ENCODE measurements around the gene DDN.

Gene DDN

GRCh38 chr12:48981757-48982157 is 17.4 kb downstream of the DDN start:
- DNase-seq (ENCODE audit: low read depth): no peak

DNA sequence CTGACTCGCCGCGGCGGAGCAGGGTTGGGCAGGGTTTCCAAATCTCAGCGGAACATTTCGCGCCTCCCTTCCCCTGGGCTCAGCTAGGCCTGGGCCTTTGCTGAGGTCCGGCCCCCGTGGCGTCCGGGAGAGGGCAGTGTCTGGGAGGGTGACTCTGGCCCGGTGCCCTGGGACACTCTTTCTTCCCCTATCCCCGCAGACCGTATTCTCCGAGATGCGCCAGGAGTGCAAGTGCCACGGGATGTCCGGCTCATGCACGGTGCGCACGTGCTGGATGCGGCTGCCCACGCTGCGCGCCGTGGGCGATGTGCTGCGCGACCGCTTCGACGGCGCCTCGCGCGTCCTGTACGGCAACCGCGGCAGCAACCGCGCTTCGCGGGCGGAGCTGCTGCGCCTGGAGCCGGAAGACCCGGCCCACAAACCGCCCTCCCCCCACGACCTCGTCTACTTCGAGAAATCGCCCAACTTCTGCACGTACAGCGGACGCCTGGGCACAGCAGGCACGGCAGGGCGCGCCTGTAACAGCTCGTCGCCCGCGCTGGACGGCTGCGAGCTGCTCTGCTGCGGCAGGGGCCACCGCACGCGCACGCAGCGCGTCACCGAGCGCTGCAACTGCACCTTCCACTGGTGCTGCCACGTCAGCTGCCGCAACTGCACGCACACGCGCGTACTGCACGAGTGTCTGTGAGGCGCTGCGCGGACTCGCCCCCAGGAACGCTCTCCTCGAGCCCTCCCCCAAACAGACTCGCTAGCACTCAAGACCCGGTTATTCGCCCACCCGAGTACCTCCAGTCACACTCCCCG is 18.0 kb downstream of the DDN start:
- DNase-seq (ENCODE audit: low read depth): no peak

DNA sequence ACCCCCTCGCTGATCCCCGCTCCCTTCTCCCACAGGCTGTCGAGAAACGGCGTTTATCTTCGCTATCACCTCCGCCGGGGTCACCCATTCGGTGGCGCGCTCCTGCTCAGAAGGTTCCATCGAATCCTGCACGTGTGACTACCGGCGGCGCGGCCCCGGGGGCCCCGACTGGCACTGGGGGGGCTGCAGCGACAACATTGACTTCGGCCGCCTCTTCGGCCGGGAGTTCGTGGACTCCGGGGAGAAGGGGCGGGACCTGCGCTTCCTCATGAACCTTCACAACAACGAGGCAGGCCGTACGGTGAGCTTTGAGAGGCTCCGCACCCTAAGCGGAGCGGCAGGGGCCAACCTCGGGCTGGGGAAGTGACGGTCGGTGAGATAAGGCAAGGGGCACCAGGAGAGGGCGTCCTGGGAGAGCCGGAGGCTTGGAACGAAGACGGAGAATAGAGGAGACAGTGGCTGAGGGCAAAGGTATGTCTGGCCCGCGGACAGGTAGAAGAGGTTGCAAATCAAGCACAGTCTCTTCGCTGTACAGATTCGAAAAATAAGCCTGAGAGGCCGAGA is 18.7 kb downstream of the DDN start:
- DNase-seq (ENCODE audit: low read depth): no peak

GRCh38 chr12:48979602-48980388 is 19.4 kb downstream of the DDN start:
- DNase-seq (ENCODE audit: low read depth): no peak

DNA sequence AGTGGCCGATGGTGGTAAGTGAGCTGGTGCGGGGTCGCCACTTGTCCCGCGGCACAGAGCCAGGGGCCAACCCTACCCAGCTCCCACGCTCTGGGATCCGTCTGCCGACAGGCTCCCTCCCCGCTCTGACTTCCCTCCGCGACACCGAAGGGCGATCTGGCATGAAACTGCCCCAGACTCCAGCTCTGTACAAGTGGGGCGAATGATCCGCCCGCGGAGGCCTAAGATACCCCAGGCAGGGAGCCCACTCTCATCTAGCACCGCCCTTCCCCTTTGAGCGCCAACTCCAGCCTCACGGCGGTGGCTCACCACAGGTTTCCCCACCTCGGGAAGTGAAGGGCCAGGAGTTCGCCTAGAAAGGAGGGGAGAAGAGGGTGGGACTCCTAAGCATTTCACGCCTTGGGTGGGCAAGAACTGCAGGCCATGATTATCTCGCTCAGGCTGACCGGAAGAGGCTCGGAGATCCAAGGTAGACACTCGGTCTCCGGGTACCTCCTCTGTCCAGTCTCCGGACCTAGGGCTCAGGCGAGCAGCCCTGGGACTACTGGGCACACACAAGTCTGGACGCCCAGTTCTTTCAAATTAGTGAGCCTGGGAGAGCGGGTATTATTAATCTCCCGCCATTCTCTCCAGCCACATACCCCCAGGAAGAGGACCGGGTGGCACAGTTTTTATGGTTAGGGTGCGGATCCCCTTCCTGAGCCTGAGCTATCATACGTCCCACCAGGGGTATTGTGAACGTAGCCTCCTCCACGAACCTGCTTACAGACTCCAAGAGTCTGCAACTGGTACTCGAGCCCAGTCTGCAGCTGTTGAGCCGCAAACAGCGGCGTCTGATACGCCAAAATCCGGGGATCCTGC is 20.2 kb downstream of the DDN start:
- DNase-seq (ENCODE audit: low read depth): no peak

DNA sequence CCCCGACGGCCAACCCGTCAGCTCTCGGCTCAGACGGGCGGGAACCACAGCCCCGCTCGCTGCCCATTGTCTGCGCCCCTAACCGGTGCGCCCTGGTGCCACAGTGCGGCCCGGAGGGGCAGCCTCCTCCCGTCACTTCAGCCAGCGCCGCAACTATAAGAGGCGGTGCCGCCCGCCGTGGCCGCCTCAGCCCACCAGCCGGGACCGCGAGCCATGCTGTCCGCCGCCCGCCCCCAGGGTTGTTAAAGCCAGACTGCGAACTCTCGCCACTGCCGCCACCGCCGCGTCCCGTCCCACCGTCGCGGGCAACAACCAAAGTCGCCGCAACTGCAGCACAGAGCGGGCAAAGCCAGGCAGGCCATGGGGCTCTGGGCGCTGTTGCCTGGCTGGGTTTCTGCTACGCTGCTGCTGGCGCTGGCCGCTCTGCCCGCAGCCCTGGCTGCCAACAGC is 20.9 kb downstream of the DDN start, which contains the start of gene WNT1:
Gene WNT1 (plus strand): TSS at position 32 of the 450 bp plus-strand sequence. CDS start 329 bp downstream, at position 361.
- no peak for DNase-seq (ENCODE audit: low read depth)

DNA sequence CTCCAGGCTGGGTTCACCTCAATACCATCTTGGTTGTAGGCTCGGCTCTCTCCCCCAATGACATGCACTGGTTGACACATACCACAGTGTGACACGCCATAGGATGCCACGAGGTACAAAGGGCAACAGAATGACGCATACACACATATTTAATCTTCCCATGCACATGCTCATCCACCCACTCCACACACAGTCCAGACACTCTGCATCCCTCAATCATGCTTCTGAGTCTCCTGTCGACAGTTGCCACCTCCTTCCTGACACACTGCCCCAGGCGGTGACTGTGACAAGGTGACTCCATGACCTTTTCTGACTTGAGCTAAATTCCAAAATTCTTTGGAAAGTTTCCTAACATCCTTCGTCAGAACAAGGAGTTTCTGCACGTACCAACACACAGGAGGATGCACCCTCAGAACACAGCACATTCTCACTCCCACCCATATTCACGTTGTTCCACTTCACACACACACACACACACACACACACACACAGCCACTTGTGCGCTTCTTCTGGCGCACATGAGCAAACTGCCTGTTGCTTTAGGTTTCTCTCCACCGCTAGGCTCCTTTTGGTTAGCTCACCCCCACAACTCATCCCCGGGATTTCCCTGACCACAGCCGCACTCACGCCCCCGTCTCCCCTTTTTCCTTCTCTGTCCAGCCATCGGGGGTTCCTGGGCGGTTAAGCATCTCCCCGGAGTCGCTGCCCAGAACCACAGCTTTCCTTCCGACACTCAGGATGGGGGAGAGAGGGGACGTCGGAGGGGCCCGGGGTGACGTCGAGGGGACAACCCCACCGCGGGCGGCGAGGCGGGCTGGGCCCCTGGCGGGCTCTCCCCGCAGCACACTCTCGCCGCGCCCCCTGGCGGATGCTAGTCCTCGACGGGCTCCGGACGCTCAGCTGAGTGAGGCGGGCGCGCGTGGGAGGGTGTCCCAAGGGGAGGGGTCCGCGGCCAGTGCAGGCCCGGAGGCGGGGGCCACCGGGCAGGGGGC is 21.6 kb downstream of the DDN start:
- DNase-seq (ENCODE audit: low read depth): peak; percentile 81

DNA sequence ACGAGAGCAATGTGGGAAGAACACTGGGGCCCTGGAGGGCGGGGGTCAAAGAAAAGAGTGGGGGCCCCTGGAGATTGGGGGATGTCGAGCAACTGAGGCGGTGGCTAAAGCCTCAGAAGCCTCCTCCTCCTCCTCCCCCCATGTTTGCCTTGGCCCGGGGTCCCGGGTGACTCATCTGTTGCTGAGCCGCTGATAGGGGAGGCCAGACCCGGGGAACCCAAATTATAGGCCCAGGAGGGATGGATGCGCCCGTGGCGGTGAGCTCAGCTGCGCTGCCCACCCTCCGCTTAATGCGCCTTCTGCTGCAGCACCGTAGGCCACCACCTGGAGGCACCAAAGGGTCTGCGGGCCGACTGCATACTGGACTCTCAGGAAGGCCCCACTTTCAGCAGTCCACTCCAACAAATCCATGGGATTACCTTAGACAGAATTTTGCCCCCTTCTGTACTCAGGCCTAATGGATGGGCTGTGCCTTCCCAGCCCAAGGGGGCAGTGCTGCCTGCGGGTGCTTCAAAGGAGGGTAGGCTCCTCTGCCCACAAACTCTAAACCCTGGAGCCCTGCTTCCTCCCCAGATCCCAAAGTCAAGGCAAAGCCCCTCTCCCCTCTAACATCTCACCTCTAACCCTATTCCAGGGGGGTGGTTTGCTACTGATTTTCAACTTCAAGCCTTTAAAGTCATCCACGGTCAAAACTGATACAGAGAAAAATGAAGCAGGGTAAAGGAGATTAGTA is 25.1 kb downstream of the DDN start:
- no peak for DNase-seq (ENCODE audit: low read depth)

DNA sequence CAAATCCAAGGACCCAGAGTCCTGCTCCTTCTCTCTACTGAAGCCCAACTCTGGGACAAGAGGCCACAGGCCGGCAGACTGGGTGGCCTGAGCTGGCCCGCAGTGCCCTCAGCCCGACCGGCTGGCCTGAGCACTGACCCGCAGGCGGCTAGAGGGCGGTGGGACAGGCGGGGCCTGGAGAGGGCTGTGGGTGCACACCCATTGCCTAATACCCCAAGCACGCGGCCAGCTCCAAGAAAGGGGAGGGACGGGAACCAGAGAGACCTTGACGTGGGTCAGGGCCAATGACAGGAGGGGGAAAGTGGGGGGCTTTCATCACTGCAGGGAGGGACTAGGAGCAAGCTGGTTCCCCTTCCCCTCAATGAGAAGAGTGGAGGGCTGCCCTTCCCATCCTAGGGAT is 25.6 kb downstream of the DDN start:
- DNase-seq (ENCODE audit: low read depth): no peak

GRCh38 chr12:48972952-48973483 is 26.2 kb downstream of the DDN start:
- no peak for DNase-seq (ENCODE audit: low read depth)

DNA sequence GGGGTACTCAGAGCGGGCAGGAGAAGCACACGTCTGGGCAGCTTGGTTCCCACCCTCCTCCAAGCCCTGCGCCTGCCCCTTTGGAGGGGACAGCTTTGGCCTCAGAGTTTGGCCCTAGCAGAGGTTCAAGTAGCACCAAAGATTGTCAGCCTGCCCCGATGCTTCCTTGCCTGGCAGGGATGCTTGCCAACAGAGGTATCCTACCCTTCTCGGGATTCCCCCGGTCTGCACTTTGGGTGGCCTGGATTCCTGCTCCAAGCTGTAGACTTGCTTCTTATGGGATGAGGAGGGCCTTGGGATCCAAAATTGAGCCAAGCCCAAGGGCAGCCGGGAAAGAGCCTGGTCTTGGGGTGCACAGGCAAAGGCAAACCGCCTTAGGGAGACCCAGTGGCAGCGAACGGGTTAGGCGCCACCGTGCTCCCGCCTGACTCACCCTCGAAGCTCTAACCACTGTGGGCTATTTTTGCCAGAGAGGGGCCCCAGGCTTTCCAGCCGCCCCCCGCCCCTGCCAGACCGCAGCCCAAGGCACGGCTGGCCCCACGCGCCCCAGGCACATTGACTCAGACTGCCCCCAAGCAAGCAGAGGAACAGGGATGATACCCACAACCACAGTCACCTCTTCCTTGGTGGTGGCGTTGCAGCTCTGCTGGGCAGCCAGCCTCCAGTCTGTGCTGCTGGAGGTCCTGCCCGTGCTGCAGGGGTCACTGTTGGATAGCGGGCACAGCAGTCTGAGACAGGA is 26.8 kb downstream of the DDN start:
- no peak for DNase-seq (ENCODE audit: low read depth)

DNA sequence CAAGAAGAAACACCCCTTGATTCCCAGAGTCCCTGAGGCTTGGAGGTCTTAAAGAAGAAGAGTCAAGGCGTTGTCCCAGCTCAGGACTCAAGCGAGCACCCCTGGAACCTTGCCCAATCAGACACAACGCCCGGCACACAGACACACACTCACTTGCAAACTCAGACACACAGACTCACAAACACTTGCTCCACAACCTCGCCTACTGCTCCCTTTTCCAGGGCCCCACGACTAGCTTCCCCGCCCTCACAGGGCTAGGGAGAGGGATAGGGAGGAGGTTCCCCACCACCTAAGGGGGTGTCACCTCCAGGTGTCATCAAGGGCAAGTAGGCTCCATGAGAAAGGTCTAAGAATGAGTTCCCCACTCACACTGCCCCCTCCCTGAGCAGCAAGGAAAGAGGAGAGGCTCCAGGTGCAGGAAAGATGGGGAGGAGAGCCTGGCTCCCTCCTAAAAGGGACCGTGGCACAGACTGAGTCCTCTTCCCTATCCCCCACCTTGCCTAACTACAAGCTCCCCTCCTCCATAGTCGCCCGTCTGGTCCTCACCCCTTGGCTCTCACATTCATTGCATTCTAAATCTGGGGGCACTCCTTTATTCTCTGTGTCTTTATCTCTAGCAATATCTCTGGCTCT is 28.4 kb downstream of the DDN start:
- DNase-seq (ENCODE audit: low read depth): no peak

GRCh38 chr12:48969833-48970701 is 29.1 kb downstream of the DDN start:
- DNase-seq (ENCODE audit: low read depth): no peak

- DNase-seq (ENCODE audit: low read depth): no peak
Measured at GRCh38 chr12:48969160-48969771, 29.9 kb downstream of the DDN start.

DNA sequence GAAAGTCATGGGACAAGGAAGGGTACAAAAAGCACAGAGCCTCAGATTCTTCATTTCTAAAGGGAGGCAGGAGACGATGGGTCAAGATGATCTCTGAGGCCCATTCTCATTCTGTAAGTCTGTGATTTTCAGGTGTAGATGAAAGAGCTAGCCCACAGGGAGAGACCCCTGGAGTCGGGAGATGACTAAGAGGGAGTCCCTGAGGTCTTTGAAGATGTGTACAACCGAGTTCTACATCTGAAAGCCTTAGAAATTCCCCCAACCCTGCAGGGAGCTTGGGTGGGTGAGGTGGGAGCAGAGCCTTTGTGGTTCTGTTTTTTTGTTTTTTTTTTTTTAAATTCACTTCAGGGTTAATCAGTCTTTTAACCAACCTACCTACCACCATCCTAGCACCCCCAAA is 30.7 kb downstream of the DDN start:
- no peak for DNase-seq (ENCODE audit: low read depth)

DNA sequence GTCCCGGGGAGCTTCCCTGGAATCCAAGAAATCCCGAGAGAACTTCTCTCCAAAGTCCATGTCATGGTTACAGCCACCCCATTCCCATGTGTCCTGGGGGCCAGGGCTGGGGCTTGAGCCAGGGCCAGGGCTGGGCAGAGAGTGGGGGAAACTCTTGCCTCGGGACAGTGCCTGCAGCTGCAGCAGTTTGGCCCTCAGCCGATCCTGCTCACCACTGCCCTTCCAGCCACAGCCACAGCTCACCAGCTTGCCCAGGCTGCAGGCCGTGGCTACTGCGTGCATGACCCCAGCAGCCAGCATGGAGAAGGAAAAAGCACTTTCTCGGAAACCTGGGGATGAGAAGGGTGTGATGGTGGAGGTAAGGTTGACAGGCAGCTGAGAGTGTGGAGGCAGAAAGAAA is 31.2 kb downstream of the DDN start:
- DNase-seq (ENCODE audit: low read depth): no peak

Measured in activated T-helper 9 cell treated with anti-CD3 and anti-CD28 coated beads, Interleukin-2, amount 50 U/mL, for 16 hours (primary cell).